ENCODE data around the gene PLEKHM3.

Gene PLEKHM3

GRCh38 chr2:207839028-207839427 is 186.3 kb downstream of the PLEKHM3 start:
- Histone ChIP-seq H3K9ac (ENCODE audit: low read length) (no peak overlapping the region), H3K36me3 (ENCODE audit: control insufficient read depth, low read depth, low read length) (no peaks in the 10 kb centered on the region), H3K4me1 (ENCODE audit: control insufficient read depth, low read depth, low read length) (peaks cover 18% of the 10 kb centered on the region)

GRCh38 chr2:207836521-207837133 is 188.7 kb downstream of the PLEKHM3 start:
- no peak overlapping the region for H3K9ac ChIP-seq (ENCODE audit: low read length)
- no peak overlapping the region for H3K27ac ChIP-seq (ENCODE audit: low read length)
- H3K4me3 ChIP-seq (ENCODE audit: low read length), result no peak overlapping the region
- no peaks in the 10 kb centered on the region for H3K9me3 ChIP-seq (ENCODE audit: control insufficient read depth, low read depth, low read length)
- no peaks in the 10 kb centered on the region for H3K27me3 ChIP-seq (ENCODE audit: control insufficient read depth, insufficient read depth, low read length)
- peaks cover 18% of the 10 kb centered on the region for H3K4me1 ChIP-seq (ENCODE audit: control insufficient read depth, low read depth, low read length)
- H3K36me3 ChIP-seq (ENCODE audit: control insufficient read depth, low read depth, low read length), result no peaks in the 10 kb centered on the region

More at GRCh38 chr2:207839028-207839427, 186.3 kb downstream of the PLEKHM3 start:
- Histone ChIP-seq H3K27me3 (ENCODE audit: control insufficient read depth, insufficient read depth, low read length) (no peaks in the 10 kb centered on the region), H3K27ac (ENCODE audit: low read length) (no peak overlapping the region), H3K4me3 (ENCODE audit: low read length) (no peak overlapping the region), H3K9me3 (ENCODE audit: control insufficient read depth, low read depth, low read length) (no peaks in the 10 kb centered on the region)

GRCh38 chr2:207835805-207836204 is 189.5 kb downstream of the PLEKHM3 start:
- no peaks in the 10 kb centered on the region for H3K36me3 ChIP-seq (ENCODE audit: control insufficient read depth, low read depth, low read length)
- no peak overlapping the region for H3K9ac ChIP-seq (ENCODE audit: low read length)
- H3K4me3 ChIP-seq (ENCODE audit: low read length), result no peak overlapping the region
- peaks cover 18% of the 10 kb centered on the region for H3K4me1 ChIP-seq (ENCODE audit: control insufficient read depth, low read depth, low read length)
- no peaks in the 10 kb centered on the region for H3K27me3 ChIP-seq (ENCODE audit: control insufficient read depth, insufficient read depth, low read length)
- H3K27ac ChIP-seq (ENCODE audit: low read length), result no peak overlapping the region
- no peaks in the 10 kb centered on the region for H3K9me3 ChIP-seq (ENCODE audit: control insufficient read depth, low read depth, low read length)

- Histone ChIP-seq H3K27ac (ENCODE audit: low read length) (no peak overlapping the region), H3K36me3 (ENCODE audit: control insufficient read depth, low read depth, low read length) (no peaks in the 10 kb centered on the region), H3K9ac (ENCODE audit: low read length) (no peak overlapping the region), H3K9me3 (ENCODE audit: control insufficient read depth, low read depth, low read length) (no peaks in the 10 kb centered on the region), H3K4me3 (ENCODE audit: low read length) (no peak overlapping the region), H3K27me3 (ENCODE audit: control insufficient read depth, insufficient read depth, low read length) (no peaks in the 10 kb centered on the region), H3K4me1 (ENCODE audit: control insufficient read depth, low read depth, low read length) (peaks cover 11% of the 10 kb centered on the region)
These were observed 192.0 kb downstream of the PLEKHM3 start for GRCh38 chr2:207833251-207833751.

- Histone ChIP-seq H3K27me3 (ENCODE audit: control insufficient read depth, insufficient read depth, low read length) (no peaks in the 10 kb centered on the region), H3K27ac (ENCODE audit: low read length) (no peak overlapping the region), H3K9ac (ENCODE audit: low read length) (no peak overlapping the region), H3K4me1 (ENCODE audit: control insufficient read depth, low read depth, low read length) (peaks cover 4% of the 10 kb centered on the region), H3K4me3 (ENCODE audit: low read length) (no peak overlapping the region), H3K36me3 (ENCODE audit: control insufficient read depth, low read depth, low read length) (no peaks in the 10 kb centered on the region), H3K9me3 (ENCODE audit: control insufficient read depth, low read depth, low read length) (no peaks in the 10 kb centered on the region)
These were observed 193.6 kb downstream of the PLEKHM3 start for GRCh38 chr2:207831584-207832248.

GRCh38 chr2:207830778-207831438 is 194.4 kb downstream of the PLEKHM3 start:
- Histone ChIP-seq H3K9me3 (ENCODE audit: control insufficient read depth, low read depth, low read length) (no peaks in the 10 kb centered on the region), H3K9ac (ENCODE audit: low read length) (no peak overlapping the region), H3K27me3 (ENCODE audit: control insufficient read depth, insufficient read depth, low read length) (no peaks in the 10 kb centered on the region), H3K36me3 (ENCODE audit: control insufficient read depth, low read depth, low read length) (no peaks in the 10 kb centered on the region), H3K4me3 (ENCODE audit: low read length) (no peak overlapping the region), H3K27ac (ENCODE audit: low read length) (no peak overlapping the region), H3K4me1 (ENCODE audit: control insufficient read depth, low read depth, low read length) (no peaks in the 10 kb centered on the region)

- Histone ChIP-seq H3K9me3 (ENCODE audit: control insufficient read depth, low read depth, low read length) (no peaks in the 10 kb centered on the region), H3K4me3 (ENCODE audit: low read length) (no peak overlapping the region), H3K4me1 (ENCODE audit: control insufficient read depth, low read depth, low read length) (no peaks in the 10 kb centered on the region), H3K36me3 (ENCODE audit: control insufficient read depth, low read depth, low read length) (no peaks in the 10 kb centered on the region), H3K27ac (ENCODE audit: low read length) (no peak overlapping the region), H3K9ac (ENCODE audit: low read length) (no peak overlapping the region), H3K27me3 (ENCODE audit: control insufficient read depth, insufficient read depth, low read length) (no peaks in the 10 kb centered on the region)
These were observed 196.8 kb downstream of the PLEKHM3 start for GRCh38 chr2:207828361-207829057.

GRCh38 chr2:207825978-207826377 is 199.3 kb downstream of the PLEKHM3 start:
- Histone ChIP-seq H3K9me3 (ENCODE audit: control insufficient read depth, low read depth, low read length) (no peaks in the 10 kb centered on the region), H3K27ac (ENCODE audit: low read length) (no peak overlapping the region), H3K9ac (ENCODE audit: low read length) (no peak overlapping the region), H3K4me1 (ENCODE audit: control insufficient read depth, low read depth, low read length) (no peaks in the 10 kb centered on the region), H3K27me3 (ENCODE audit: control insufficient read depth, insufficient read depth, low read length) (no peaks in the 10 kb centered on the region), H3K36me3 (ENCODE audit: control insufficient read depth, low read depth, low read length) (no peaks in the 10 kb centered on the region), H3K4me3 (ENCODE audit: low read length) (no peak overlapping the region)

GRCh38 chr2:207825045-207825954 is 200.0 kb downstream of the PLEKHM3 start:
- Histone ChIP-seq H3K27ac (ENCODE audit: low read length) (no peak overlapping the region), H3K4me1 (ENCODE audit: control insufficient read depth, low read depth, low read length) (no peaks in the 10 kb centered on the region), H3K4me3 (ENCODE audit: low read length) (no peak overlapping the region), H3K27me3 (ENCODE audit: control insufficient read depth, insufficient read depth, low read length) (no peaks in the 10 kb centered on the region), H3K9me3 (ENCODE audit: control insufficient read depth, low read depth, low read length) (no peaks in the 10 kb centered on the region), H3K36me3 (ENCODE audit: control insufficient read depth, low read depth, low read length) (no peaks in the 10 kb centered on the region), H3K9ac (ENCODE audit: low read length) (no peak overlapping the region)

GRCh38 chr2:207823865-207824264 is 201.5 kb downstream of the PLEKHM3 start:
- Histone ChIP-seq H3K4me1 (ENCODE audit: control insufficient read depth, low read depth, low read length) (no peaks in the 10 kb centered on the region), H3K27ac (ENCODE audit: low read length) (no peak overlapping the region), H3K9ac (ENCODE audit: low read length) (no peak overlapping the region), H3K36me3 (ENCODE audit: control insufficient read depth, low read depth, low read length) (no peaks in the 10 kb centered on the region), H3K27me3 (ENCODE audit: control insufficient read depth, insufficient read depth, low read length) (no peaks in the 10 kb centered on the region), H3K9me3 (ENCODE audit: control insufficient read depth, low read depth, low read length) (no peaks in the 10 kb centered on the region), H3K4me3 (ENCODE audit: low read length) (no peak overlapping the region)
